HG03457 (cell line): ENCODE results near the gene SULT4A1.

Experiments
- ATAC-seq: cut with Tn5 transposase; IDR thresholded peaks from one replicate; pipeline ENCODE4 v1.9.1; 2021; ENCODE audit warnings: moderate number of reproducible peaks; ENCODE audit not compliant: unreplicated experiment

Gene SULT4A1

GRCh38 chr22:43845981-43846380 is 16.3 kb downstream of the SULT4A1 start:
- no peak for ATAC-seq

GRCh38 chr22:43844560-43845545 is 17.5 kb downstream of the SULT4A1 start:
- no peak for ATAC-seq

GRCh38 chr22:43843783-43844530 is 18.4 kb downstream of the SULT4A1 start:
- ATAC-seq = no peak

- no peak for ATAC-seq
Measured at GRCh38 chr22:43841742-43842141, 20.6 kb downstream of the SULT4A1 start.

- no peak for ATAC-seq
Measured at GRCh38 chr22:43840851-43841250, 21.5 kb downstream of the SULT4A1 start.

GRCh38 chr22:43840431-43840830 is 21.9 kb downstream of the SULT4A1 start:
- ATAC-seq = no peak

- no peak for ATAC-seq
Measured at GRCh38 chr22:43839781-43840180, 22.5 kb downstream of the SULT4A1 start.

GRCh38 chr22:43838571-43839307 is 23.6 kb downstream of the SULT4A1 start:
- ATAC-seq = no peak

GRCh38 chr22:43838161-43838560 is 24.2 kb downstream of the SULT4A1 start:
- ATAC-seq = no peak

- ATAC-seq = no peak
Measured at GRCh38 chr22:43837666-43838065, 24.6 kb downstream of the SULT4A1 start.

- ATAC-seq = no peak
Measured at GRCh38 chr22:43835736-43836135, 26.6 kb downstream of the SULT4A1 start.

- no peak for ATAC-seq
Measured at GRCh38 chr22:43835166-43835565, 27.1 kb downstream of the SULT4A1 start.

- ATAC-seq = no peak
Measured at GRCh38 chr22:43833286-43834240, 28.8 kb downstream of the SULT4A1 start.

GRCh38 chr22:43832393-43833265 is 29.7 kb downstream of the SULT4A1 start:
- ATAC-seq = no peak

- ATAC-seq = no peak
Measured at GRCh38 chr22:43831561-43832392, 30.5 kb downstream of the SULT4A1 start.

GRCh38 chr22:43830931-43831560 is 31.3 kb downstream of the SULT4A1 start:
- no peak for ATAC-seq

- ATAC-seq = no peak
Measured at GRCh38 chr22:43829904-43830851, 32.1 kb downstream of the SULT4A1 start.
